Inflammatory macrophage treated with lipopolysaccharide for 4 hours (primary cell): ENCODE measurements around the gene SMYD3.

Experiments
- DNase-seq: peaks from one replicate; pipeline ENCODE4 v3.0.0-alpha.2; 2020

The SMYD3 gene

DNA sequence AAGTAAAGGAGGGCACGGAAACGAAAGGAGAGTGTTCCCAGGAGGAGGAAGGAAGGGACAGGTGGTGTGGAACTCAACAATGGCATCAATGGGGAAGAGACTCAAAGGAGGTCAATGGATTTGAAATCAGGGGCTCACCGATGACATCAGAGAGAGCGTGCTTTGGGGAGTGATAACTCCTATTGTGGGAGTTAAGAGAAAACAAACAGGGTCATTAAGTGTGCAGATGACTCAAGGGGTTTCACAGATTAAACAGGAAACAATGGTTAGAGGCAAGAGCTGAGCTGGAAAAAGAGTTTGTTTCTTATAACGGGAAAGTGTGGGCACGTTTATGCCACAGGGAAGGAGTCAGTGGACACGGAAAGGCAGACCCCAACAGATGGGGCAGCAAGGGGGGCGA lies 629.1 kb downstream of the SMYD3 start:
- no peak for DNase-seq

DNA sequence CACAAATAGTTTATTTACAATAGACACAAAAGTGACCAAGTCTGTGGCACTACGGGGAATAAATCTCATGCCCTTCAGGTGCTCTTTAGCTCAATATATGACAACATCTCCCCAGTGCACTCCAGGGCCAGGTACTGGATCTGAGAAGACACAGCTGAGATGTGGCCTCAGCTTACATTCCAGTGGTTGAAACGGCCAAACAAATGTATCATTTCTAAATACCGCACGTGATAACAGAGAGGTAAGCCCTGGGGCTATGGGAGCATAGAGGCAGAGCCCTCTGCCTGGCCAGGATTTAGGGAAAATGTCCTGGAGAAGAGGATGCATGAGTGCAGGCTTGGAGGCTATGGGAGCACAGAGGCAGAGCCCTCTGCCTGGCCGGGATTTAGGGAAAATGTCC lies 630.5 kb downstream of the SMYD3 start:
- no peak for DNase-seq

DNA sequence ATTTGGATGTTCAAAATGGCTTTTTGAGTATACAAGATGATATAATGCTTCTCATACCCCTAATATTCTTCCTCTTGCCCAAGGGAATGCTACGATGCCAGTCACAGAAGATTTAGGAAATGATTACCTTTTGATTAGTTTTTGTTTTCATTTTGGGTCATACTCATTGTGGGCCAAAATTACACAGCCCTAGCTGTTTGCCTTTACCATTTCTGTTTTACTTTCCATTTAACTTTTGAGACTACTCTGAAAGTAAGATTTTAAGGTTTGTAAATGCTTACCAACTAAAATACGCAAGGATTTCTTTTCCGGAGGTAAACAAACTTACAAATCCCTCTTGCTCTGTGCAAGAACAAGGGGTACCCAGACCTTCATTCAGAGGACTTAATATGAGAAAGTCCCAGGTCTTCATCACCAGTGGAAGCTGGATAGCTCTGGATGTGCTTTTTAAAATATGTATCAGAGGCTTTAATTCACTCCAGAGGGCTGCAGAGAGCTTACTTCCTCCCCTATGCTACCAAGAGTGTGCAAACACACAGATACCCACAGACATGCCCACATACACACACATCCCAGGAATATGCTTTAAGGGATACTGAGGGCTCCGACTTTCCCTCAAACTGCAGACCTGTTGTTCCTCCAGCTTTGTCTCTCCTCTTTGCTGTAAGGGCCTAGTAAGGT lies 631.4 kb downstream of the SMYD3 start:
- no peak for DNase-seq

DNA sequence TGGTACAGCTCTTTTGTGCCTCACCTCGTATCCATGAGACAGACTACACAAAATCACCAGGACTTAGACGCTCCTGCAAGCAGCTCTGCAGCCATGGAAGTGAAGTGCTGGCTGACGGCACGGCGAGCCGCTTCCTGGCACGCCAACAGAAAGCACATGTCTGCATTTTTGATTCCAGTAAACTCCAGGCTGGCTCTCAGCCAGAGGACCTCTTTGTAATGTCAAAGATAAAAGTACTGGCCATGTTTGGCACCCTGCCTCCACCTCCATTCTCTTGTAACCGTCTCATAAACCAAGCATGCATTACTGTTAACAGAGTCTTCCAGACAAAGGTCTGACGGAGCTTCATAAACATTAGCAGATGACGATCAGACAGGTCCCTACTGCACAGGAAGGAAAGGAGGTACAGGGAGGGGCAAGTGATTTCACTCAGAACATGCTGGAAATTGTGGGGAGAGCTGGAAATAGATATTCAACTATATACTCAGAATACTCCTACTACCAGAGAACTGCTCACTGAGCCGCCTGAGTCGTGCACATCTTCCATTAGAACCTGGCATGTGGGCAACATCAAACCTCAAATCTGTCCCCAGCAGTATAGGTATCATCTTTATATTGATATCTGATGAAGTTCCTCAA lies 632.0 kb downstream of the SMYD3 start:
- DNase-seq = no peak

DNA sequence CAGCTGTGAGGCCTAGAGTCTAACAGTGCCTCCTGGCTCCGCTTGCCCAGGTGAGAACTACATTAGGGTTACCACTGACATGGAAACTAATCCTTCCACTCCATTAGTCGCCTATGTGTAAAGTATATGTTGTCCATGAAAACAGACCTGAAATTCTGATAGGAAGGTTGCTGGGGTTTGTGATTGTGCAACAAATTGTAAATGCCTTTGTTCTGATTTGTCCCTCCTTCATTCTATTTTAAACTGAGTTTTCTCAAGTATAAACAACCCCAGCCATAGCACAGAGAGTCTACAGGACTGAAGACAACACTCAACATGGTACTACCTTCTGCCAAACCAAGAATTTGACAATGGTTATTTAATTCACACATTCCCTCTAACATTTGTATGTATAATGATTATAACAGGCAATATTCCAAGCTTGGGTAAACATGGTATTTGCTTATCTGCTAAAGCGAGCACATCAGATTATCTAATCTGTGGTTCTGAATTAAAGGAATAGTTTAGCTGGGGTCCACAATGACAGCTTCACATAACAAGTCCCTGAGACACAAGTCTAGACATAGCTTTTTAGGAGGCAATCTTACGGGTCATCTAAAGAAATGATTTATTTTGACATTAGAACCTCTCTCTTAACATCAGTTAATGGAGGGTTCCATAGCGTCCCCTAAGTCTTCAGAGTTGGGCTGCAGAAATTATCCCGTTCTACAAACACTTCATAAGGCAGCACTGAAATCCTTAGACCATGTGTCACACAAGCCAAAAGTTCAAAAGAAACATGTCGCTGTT lies 633.0 kb downstream of the SMYD3 start:
- no peak for DNase-seq

DNA sequence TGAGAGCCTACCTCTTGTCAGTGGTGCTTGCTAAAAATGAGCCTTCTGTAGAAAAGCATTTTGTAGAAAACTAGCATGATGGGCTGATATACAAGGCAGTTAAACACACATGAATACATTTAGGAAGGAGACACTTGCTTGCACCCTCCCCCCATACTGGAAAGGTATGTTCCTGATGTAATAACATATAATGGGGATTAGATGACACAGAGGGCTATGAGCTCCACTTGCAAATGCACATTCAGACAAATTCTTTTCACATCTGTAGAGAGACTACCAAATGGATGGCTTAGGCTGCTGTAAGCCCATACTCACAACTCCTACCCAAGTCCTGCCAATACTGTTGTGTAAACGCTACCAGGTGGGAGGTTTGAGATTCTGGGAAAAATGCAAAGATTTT lies 634.0 kb downstream of the SMYD3 start:
- DNase-seq = no peak

DNA sequence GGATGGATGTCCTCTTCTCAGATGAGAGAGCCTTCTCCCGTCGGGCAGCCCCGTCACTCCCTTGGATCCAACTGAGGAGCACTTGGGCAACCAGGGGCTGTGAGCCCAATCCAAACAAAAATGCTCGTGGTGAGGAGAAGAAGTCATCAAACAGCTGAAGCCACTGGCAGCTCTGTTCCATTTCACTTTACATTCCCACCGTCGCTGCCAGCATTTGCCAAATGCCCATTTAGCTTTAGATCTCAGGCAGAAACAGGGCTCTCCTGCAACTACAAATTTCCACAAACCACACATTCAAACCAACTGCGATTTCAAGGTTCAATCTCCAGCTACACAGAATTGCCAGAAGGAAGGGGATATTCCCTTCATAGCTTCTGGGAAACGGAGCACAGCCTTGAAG lies 634.6 kb downstream of the SMYD3 start:
- no peak for DNase-seq

DNA sequence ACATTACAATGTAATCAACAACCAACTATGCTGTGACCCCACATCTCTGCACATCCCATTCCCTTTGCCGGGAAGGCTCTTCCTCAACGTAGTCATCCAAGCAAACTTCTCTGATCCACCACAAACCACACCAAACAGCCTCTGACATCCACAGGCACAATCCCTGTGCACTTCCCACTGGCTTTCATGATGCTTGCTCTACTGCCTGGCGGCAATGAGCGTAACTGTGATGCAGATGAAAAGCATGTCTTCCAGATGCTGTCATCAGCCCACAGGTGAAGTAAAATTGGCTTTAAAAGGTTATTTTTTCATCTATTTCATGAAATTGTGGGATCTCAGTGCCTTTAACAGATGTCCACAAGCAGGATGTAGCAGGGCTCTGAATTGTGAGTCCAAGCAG lies 635.2 kb downstream of the SMYD3 start:
- DNase-seq = no peak

DNA sequence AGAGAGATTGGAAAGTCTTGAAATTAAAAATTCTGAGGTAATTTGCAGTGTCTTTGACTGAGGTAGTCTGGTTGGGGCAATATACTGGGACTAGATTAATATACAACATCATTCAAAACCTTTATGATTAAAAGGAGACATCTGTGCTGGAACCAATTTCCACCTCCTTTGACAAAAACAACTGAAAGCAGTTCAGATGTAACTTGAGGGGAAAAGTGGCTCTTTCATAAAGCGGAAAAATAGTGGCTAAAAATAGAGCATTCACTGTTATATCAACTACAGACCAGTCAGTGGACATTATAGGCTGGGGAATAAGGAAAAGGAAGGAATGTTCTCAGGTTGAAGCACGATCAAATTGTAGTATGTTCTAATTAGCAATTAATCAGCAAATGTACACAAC lies 635.9 kb downstream of the SMYD3 start:
- no peak for DNase-seq

DNA sequence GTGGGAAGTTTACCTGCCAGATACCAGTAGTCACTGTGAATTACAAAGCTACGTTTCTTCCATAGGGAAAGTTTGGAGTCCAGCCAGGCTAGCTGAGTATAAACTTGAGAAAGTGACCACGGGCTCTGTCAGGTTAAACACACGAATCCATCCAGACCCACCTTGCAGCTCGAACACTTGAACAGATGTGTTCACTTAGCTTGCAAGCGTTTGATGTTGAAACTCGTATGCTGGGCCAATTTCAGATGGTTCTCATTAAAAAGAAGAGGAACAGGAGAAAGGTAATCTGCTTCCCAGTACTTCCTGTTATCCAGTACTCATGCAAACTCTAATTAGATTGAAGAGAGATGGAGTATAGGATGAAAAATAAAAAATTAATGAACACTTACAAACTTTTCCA lies 636.4 kb downstream of the SMYD3 start:
- no peak for DNase-seq

DNA sequence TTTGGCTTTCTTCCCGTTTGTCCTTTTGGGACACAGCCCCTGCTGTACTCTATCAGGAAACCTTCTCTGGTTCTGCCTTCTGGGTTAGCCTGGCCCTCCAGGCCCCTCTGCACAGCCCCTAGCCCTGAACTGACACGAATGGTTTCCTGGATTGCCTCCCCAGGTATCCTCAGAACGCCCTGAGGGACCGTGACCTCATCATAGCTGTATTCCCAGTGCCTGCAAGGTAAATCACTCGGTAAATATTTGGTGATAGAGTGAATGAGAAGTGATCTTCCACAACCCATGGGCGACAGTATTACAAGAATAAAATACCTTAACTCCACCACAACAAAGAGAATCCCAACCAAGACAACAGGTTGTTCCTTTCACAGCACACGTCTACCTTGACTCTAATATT lies 637.2 kb downstream of the SMYD3 start:
- no peak for DNase-seq

DNA sequence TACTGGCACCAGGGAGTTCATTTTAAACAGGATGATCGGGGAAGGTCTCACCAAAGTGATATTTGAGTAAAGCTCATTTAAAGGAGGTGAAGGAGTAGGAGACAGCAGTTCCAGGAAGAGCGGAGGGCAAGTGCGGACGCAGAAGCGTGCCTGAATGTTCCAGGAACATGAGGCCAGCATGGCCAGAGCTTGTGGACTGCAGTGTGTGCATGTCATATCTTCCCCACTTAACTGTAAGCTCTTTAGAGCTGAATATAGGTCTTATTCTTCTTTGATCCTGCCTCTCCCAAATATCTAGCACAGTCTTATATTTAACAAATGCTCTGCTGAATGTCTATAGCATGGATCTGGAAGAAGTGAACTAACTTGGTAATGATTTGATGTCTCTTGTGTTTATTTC lies 639.3 kb downstream of the SMYD3 start:
- no peak for DNase-seq

DNA sequence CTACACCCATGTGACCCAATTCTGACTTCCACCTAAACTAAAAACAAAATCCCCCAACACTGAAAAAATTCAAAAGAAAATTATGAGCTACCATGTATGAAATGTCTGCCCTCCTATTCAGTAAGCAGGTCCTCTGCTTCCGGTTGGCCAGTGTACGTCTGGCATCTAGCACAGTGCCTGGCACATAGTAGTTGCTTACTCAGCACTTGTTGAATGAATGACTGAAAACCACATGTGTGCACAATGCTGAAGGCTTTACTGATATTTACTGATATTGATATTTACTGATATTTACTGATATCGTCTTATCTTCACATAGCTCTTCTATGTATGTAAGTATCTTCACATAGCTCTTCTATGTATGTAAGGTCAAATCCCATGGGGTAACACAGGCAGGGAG lies 642.2 kb downstream of the SMYD3 start:
- no peak for DNase-seq

DNA sequence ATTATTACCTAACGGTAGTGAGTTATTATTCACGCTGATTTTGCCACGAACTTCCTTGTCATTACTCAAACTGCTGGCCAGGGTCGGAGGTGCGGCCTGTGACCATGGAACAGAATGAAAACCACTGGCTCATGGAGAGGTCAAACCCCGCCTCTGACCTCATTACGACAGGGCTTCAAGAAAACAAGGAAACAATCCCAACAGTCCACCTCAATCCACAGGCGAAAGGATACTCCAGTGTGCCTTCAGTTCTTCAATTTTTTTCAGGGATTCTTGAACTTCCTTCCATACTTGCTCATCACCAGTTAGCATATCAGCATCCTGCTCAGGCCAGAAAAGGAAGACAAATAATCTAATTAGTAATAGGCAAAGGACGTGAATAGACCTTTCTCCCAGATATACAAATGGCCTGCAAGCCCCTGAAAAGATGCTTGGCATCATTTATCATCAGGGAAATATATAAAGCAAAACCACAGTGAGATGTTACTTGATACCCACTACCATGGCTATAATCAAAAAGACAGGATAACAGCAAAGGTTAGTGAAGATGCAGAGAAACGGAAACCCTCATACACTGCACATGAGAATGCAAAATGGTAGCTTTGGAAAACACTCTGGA lies 643.4 kb downstream of the SMYD3 start:
- no peak for DNase-seq

DNA sequence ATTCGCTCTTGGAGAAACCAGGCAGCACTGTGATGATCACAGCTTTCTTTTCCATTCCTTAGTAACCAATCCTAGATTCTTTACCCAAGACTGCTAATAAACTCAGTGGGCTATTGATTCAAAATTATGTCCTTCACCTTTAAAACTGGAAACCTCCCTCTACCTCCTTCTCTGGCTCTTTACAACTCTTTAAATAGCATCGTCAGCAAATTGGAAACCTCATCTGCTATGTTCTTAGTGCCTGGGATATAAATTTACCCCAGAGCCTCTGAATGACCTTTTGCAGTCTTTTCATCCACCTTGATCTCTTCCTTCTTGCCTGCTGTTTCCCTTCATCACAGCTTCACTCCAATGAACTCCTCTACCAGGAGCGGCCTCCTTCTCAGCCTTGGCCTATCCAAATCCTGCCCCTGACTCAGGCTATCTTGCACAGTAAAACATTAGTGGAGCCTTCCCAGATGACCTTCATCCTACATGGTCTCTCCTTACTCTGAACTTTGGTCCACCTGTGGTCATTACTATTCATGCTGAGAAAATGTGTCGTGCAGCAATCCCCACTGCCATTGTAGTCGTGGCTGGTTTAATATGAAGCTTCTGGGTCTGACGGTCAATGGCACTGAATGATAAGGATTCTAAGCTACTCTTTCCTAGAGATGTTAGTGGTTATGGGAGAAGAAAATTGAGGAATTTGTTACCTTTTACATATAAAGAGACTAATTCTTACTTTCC lies 644.1 kb downstream of the SMYD3 start:
- no peak for DNase-seq

DNA sequence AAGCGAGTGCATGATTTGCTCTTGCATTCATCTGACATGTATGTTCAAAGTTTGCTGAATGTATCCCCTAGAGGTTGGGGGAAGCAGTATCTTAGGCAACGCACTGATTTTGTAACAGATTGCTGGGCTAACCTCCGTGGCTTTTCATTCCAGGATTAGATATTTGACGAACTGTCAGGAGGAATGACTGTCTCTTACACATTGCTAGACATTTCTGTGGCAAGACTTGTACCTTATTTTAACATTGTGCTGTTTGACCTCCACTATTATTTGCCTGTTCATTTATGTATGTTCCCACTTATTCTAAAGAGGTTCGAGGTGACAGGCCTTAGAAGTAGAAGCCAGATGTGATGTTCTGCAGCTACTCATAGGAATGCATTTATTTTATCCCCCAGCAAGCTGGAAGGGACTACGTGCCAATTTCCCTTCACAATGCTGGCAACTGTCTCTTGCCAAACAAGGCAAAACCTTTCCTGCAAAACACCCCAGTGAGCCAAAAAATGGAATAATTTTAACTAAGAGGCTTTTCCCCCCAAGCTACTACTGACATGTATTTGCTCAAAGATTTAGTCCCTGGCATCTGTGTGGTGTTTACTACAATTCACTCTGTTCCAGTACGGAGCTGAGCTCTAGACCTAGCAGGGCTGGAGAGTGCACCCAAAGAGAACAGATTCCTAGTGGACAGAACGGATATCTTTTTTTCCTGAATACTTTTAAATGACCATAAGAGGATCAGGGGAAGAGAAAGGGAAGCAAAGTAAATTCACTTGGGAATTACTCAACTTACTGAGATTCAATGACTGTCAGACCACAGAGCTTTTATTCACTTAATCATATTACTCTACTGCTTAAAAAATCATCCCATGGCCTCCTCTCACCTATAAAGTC lies 646.2 kb downstream of the SMYD3 start:
- DNase-seq = no peak

DNA sequence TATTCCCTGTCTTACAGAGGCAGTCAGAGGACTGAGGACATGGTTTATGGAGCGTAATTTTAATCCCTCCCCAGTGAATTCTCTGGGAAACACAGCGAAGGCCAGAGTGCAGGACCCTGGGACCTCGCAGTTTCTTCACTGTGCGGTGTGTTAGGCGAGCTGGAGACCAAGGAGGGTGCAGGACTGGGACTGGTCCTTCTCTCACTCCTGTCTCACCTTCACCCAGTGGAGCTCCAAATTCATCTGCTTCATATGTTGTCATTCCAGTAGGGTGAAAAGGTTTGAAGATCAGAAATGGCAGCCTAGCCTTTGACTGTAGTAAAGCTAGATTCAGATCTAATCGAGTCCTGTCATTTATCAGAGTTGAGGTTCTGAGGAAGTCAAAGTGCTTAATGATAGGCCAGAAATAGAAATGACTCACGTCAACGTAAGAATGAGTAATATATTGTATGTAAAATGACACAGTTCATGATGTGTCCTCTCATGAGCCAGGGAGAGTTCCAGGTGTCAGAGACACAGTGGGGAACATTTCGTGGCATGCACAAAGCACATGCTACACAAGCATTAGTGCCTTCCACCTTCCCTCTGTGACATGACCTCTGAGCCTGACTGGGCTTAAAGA lies 647.5 kb downstream of the SMYD3 start:
- no peak for DNase-seq

DNA sequence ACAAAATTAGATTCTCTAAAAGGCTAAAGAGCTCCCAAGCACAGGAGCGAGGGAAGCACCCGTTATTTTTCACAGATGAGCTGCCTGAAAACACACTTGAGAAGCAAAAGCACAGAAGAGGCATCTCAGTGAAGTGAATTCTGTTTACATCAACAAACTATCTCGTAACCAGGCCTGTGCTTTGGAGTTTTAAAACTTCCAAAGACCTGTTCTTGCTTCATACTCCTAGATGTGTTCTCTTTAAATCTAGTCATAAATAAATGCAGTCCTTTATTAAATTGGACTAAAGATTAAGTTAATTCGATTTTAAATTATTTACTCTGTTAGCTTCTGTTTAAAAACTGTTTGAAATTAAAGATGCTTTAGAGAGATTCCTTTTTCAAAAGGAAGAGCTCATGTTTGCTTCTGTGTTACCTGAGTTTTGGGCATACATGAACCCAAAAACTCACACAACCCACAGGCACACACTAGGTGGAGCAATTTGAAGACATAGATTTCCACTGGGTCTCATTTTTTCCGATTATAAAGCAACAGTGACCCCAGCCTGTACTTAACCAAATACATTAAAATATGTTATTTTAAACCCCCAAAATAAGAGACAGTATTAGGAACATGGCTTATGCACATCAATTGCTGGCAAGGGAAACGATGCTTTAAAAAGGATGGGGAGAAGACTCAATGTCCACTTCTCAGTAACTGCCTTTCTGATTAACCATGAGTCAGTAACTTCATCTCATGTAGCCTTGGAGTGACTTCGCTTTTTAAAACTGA lies 648.2 kb downstream of the SMYD3 start:
- no peak for DNase-seq

DNA sequence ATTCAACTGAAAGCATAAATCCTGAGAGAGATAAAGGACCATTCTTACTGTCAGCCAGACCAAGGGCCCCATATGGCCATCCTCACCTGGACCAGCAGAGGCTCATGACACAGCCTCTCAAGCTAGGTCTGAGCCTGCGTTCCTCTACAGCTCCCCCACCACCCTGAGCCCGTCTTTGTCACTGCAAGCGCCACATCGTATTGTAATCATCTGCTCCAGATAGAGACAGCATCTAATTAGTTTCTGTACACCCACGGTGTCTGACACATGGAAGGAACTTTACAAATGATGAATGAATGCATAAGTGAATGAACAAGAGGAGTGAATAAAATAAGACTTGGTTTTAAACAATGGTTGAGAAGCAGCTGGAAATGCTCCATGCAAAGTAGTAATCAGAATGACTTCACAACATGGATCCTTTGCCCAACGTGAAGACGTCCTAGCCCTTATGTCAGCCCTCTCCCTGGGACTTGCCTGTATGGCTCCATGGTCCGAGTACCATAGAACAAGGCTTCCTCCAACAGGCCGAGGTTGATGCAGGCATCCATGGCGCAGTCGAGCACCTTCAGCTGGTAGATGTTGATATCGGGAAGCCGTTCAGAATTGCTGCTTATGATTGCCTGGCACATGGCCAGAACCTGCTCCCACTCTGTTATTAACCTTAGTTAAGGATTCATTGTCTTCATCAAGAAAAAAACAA lies 648.9 kb downstream of the SMYD3 start:
- no peak for DNase-seq

DNA sequence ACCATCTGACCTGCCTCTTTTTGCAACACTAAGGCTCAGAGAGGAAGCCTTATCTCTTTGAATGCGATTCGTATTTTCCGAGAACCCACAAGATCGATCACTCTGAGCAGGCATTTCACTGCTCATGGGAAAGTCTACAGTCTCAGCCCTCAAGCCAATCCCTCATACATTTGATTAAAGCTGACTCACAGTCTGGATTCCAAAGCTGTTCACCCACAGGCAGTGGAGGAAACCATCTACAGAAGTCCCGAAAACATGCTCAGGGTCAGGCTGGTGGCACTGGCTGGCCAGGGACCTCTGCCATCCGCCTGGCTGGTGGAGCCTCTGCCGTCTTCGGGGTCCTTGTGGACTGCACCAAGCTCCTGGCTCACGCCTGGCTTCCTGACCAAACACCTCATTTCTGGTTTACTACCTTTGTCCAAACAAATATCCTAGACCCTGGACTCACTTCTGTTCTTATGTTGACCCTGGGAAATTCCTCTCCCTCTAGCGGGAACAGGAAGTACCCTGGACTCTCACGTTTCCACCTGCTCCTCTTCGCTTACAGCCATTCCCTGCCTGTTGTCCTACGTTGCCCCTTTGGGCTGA lies 650.0 kb downstream of the SMYD3 start:
- no peak for DNase-seq
